Measurements from ENCODE around the gene TGIF1. TPM values are rescaled to one million over a fixed set of nuclear protein-coding genes. Genes with fewer than 3 reads are reported as not detected.

TGIF1 gene
- polyA plus RNA-seq, 3 donors = 32.2 to 109 (median 39.8) TPM

DNA sequence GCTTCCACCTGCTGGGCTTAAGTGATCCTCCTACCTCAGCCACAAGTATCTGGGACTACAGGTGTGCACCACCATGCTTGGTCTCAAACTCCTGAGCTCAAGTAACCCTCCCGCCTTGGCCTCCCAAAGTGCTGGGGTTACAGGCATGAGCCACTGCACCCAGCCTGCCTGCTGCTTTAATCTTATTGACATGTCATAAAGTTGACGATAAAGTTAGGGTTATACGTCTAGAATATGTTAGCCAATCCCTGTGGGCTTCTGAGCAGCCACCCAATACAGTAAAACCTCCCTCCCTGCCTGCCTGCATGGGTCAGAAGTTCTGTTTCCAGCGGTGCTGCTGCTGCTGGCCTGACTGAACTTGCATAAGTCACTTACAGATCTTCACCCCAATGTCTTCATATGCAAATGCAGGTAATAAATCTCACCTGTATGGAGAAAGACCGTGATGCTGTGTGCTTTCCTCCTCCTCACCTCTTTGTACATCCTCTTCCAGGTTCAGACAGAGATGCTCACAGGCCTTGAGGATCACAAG is 30.1 kb downstream of the TGIF1 start:
- no peak overlapping the region for H3K4me2 ChIP-seq (replicated peaks; ENCODE audit: extremely low read depth, low read length, poor library complexity, severe bottlenecking)
- TF ChIP-seq, protein P1, sequence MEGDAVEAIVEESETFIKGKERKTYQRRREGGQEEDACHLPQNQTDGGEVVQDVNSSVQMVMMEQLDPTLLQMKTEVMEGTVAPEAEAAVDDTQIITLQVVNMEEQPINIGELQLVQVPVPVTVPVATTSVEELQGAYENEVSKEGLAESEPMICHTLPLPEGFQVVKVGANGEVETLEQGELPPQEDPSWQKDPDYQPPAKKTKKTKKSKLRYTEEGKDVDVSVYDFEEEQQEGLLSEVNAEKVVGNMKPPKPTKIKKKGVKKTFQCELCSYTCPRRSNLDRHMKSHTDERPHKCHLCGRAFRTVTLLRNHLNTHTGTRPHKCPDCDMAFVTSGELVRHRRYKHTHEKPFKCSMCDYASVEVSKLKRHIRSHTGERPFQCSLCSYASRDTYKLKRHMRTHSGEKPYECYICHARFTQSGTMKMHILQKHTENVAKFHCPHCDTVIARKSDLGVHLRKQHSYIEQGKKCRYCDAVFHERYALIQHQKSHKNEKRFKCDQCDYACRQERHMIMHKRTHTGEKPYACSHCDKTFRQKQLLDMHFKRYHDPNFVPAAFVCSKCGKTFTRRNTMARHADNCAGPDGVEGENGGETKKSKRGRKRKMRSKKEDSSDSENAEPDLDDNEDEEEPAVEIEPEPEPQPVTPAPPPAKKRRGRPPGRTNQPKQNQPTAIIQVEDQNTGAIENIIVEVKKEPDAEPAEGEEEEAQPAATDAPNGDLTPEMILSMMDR (IDR thresholded peaks at IDR 0.05) = no peak
- no peaks in the 10 kb centered on the region for H3K36me3 Mint-ChIP-seq
- H3K27ac ChIP-seq (ENCODE audit: low read depth in 1 of 2, low read length in 2 of 2) = no peak overlapping the region
- no peak overlapping the region for H2AFZ ChIP-seq (ENCODE audit: insufficient read depth, low read depth, low read length, poor library complexity, severe bottlenecking)
- no peaks in the 10 kb centered on the region for H3K27me3 ChIP-seq (ENCODE audit: control insufficient read depth in 2 of 2, insufficient read depth in 2 of 2, low read length in 2 of 2)
- no peak overlapping the region for H3K4me3 Mint-ChIP-seq
- peaks cover 0 to 4% of the 10 kb centered on the region in 2 donors for H3K4me1 ChIP-seq (ENCODE audit: control insufficient read depth in 1 of 2, insufficient read depth in 2 of 2, low read length in 2 of 2)
- no peak overlapping the region for H3K9ac ChIP-seq (ENCODE audit: insufficient read depth, low read length, poor library complexity, severe bottlenecking)
- H3K4me3 ChIP-seq (replicated peaks in 1 of 3; ENCODE audit: low read depth in 2 of 3, low read length in 3 of 3) = no peak overlapping the region
- H4K20me1 ChIP-seq (ENCODE audit: insufficient read depth, low read length) = no peaks in the 10 kb centered on the region
- H3K9me3 Mint-ChIP-seq = peaks cover 0 to 5% (median 0%) of the 10 kb centered on the region in 7 donors
- DNase-seq = no peak
- H3K9me3 ChIP-seq (replicated peaks in 1 of 2; ENCODE audit: control insufficient read depth in 1 of 2, insufficient read depth in 1 of 2, low read length in 2 of 2) = no peaks in the 10 kb centered on the region
- H3K4me1 Mint-ChIP-seq = peaks cover 5% of the 10 kb centered on the region
- intact Hi-C loops (cut with micrococcal nuclease) = loop anchor here in 1 of 2 donors (10.0 kb wide), 1 partner anchor 185 kb away; no protein-coding TSS in a partner anchor
- H3K27ac Mint-ChIP-seq = no peak overlapping the region
- 87% methylated on average over 2 of the region's 5 CpGs for WGBS (ENCODE audit: insufficient coverage)
- H3K36me3 ChIP-seq (replicated peaks in 1 of 2; ENCODE audit: control insufficient read depth in 1 of 2, insufficient read depth in 2 of 2, low read length in 2 of 2) = no peaks in the 10 kb centered on the region
- H3K27me3 Mint-ChIP-seq (ENCODE audit: low read depth in 3 of 3) = peaks cover 0 to 2% (median 0%) of the 10 kb centered on the region in 3 donors
- H3K79me2 ChIP-seq (ENCODE audit: insufficient read depth, low read length) = no peaks in the 10 kb centered on the region

DNA sequence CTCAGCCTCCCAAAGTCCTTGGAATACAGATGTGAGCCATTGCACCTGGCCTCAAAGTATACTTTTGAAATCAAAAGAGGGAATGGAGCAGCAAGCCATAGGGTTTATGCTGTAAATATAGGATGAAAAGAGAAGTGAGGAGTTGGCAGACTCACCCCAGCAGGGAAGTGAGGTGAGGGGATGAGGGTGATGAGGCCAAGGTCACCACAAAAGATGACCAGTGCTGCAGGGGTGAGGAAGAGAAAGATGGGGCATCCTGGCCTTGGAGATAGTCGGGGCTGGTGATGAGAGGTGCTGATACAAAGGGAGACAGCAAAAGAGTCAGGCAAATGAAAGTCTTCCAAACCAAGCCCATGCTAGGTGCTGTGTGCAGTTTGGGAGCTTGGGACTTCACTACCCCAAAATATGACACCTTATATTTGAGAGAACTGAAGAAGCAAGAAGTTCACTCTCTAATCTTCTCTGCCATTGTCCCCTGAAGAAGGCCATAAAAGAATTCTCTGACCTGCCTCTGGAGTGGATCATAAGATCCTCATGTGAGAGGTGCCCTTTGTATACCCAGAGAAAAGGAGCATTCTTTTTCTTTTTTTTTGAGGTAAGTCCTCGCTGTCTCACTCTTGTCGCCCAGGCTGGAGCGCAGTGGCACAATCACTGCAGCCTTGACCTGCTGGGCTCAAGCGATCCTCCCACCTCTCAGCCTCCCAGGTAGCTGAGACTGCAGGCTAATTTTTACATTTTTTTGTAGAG is 31.0 kb downstream of the TGIF1 start:
- Histone ChIP-seq H3K4me1 (ENCODE audit: control insufficient read depth in 1 of 2, insufficient read depth in 2 of 2, low read length in 2 of 2) (peaks cover 0 to 4% of the 10 kb centered on the region in 2 donors), H3K9me3 (replicated peaks in 1 of 2; ENCODE audit: control insufficient read depth in 1 of 2, insufficient read depth in 1 of 2, low read length in 2 of 2) (no peaks in the 10 kb centered on the region), H3K79me2 (ENCODE audit: insufficient read depth, low read length) (no peaks in the 10 kb centered on the region), H4K20me1 (ENCODE audit: insufficient read depth, low read length) (no peaks in the 10 kb centered on the region), H3K4me2 (replicated peaks; ENCODE audit: extremely low read depth, low read length, poor library complexity, severe bottlenecking) (no peak overlapping the region), H3K9ac (ENCODE audit: insufficient read depth, low read length, poor library complexity, severe bottlenecking) (no peak overlapping the region), H2AFZ (ENCODE audit: insufficient read depth, low read depth, low read length, poor library complexity, severe bottlenecking) (no peak overlapping the region), H3K4me3 (replicated peaks in 1 of 3; ENCODE audit: low read depth in 2 of 3, low read length in 3 of 3) (no peak overlapping the region), H3K27ac (ENCODE audit: low read depth in 1 of 2, low read length in 2 of 2) (no peak overlapping the region), H3K36me3 (replicated peaks in 1 of 2; ENCODE audit: control insufficient read depth in 1 of 2, insufficient read depth in 2 of 2, low read length in 2 of 2) (no peaks in the 10 kb centered on the region), H3K27me3 (ENCODE audit: control insufficient read depth in 2 of 2, insufficient read depth in 2 of 2, low read length in 2 of 2) (no peaks in the 10 kb centered on the region)
- Mint-ChIP-seq H3K9me3 (peaks cover 0 to 5% (median 0%) of the 10 kb centered on the region in 7 donors), H3K27me3 (ENCODE audit: low read depth in 3 of 3) (peaks cover 0 to 4% (median 0%) of the 10 kb centered on the region in 3 donors), H3K4me3 (no peak overlapping the region), H3K27ac (no peak overlapping the region), H3K36me3 (no peaks in the 10 kb centered on the region), H3K4me1 (peaks cover 6% of the 10 kb centered on the region)
- no peak for DNase-seq
- intact Hi-C loops (cut with micrococcal nuclease) = loop anchor here in 1 of 2 donors (10.0 kb wide), 1 partner anchor 186 kb away; no protein-coding TSS in a partner anchor
- WGBS (ENCODE audit: insufficient coverage) = 97% methylated on average over 4 of the region's 5 CpGs
- TF ChIP-seq, protein P1 (IDR thresholded peaks at IDR 0.05) = no peak

Data from CD14-positive monocyte (primary cell).